K562 (cell line): Measurements from ENCODE around the gene FBXW11. TPM values are rescaled to one million over a fixed set of nuclear protein-coding genes. Genes with fewer than 3 reads are reported as not detected.

Experiments used
- ATAC-seq: fragments of 200-7000 bp; cut with Tn5 transposase; 3 replicates; pipeline ENCODE4 v1.9.1; 2020; ENCODE audit warnings: moderate library complexity
- BruUV-seq: library from RNA; stranded (reverse); fragments of 400-500 nt; replicated peaks from 2 replicates; lab custom pipeline; 2021; lab: Mats Ljungman, UMichigan
- CTCF ChIA-PET: fragments of 300-600 bp; formaldehyde crosslinking; extraction: SDS; loops from one replicate; lab custom pipeline; 2021; ENCODE audit warnings: low intra/inter-chr PET ratio; lab: Yijun Ruan, JAX
- POLR2A ChIA-PET: fragments of 300-600, 350-650 bp; sonication (Branson Sonifier 250); formaldehyde crosslinking; extraction: SDS; loops from one replicate; lab custom pipeline; 2021; ENCODE audit warnings: antibody characterized with exemption, inconsistent platforms; lab: Yijun Ruan, JAX
- DNase-seq, 4 experiments: peaks; one replicate each; pipeline versions ENCODE4 v3.0.0 to v3.0.0-alpha.2; 2011 to 2018; ENCODE audit warnings: low spot score in 3 of 4, mixed read lengths in 3 of 4; ENCODE audit errors: extremely low read depth in 1 of 4
- FAIRE-seq: peaks from 2 replicates; lab custom pipeline; 2011; peaks lifted over from hg19 to GRCh38; lab: Jason Lieb, UNC
- H2AFZ ChIP-seq: 2 replicates; pipeline ENCODE4 v1.6.0; 2011; ENCODE audit warnings: low read depth, low read length, control low read depth, inconsistent platforms
- H3K27ac ChIP-seq: fragments of 200-600 bp; 3 replicates; pipeline ENCODE4 v1.8.0; 2011; ENCODE audit warnings: low read depth, mild to moderate bottlenecking, control low read depth, inconsistent platforms, low read length, moderate library complexity, mixed read lengths; ENCODE audit errors: extremely low read depth
- H3K27me3 ChIP-seq, 2 experiments: fragments of 300-600 bp in 1 of 2; 2 replicates in 1 of 2; 3 replicates in 1 of 2; pipeline versions ENCODE4 v1.6.0 to v1.8.0; 2011; ENCODE audit warnings: inconsistent platforms in 2 of 2, low read length in 2 of 2, mild to moderate bottlenecking in 1 of 2, mixed read lengths in 1 of 2, moderate library complexity in 1 of 2; ENCODE audit not compliant: control insufficient read depth in 2 of 2, insufficient read depth in 2 of 2
- H3K36me3 ChIP-seq: fragments of 300-600 bp; 3 replicates; pipeline ENCODE4 v1.8.0; 2011; ENCODE audit warnings: mild to moderate bottlenecking, low read length, inconsistent platforms; ENCODE audit not compliant: control insufficient read depth, insufficient read depth
- H3K4me1 ChIP-seq, 2 experiments: fragments of 200-600 bp in 1 of 2; replicated peaks in 1 of 2; 2 replicates in 1 of 2; 3 replicates in 1 of 2; pipeline versions ENCODE4 v1.5.1 to v1.8.0; 2011; ENCODE audit warnings: inconsistent platforms in 2 of 2, low read length in 2 of 2, mild to moderate bottlenecking in 1 of 2, mixed read lengths in 1 of 2, moderate library complexity in 1 of 2; ENCODE audit not compliant: control insufficient read depth in 2 of 2, insufficient read depth in 2 of 2
- H3K4me2 ChIP-seq: 2 replicates; pipeline ENCODE4 v1.6.1; 2011; ENCODE audit warnings: low read length, control low read depth, inconsistent platforms, mixed read lengths; ENCODE audit not compliant: insufficient read depth
- H3K4me3 ChIP-seq: fragments of 200-600 bp; sonication (generic), shearing (Covaris generic); 2 replicates; pipeline ENCODE4 v1.5.1; 2016; ENCODE audit warnings: control low read depth, inconsistent platforms
- H3K79me2 ChIP-seq: fragments of 200-600 bp; 3 replicates; pipeline ENCODE4 v1.8.0; 2011; ENCODE audit warnings: low read length, inconsistent platforms; ENCODE audit not compliant: control insufficient read depth, insufficient read depth
- H3K9ac ChIP-seq, 2 experiments: 2 replicates each; pipeline versions ENCODE4 v1.6.0 to v1.6.1; 2011; ENCODE audit warnings: low read depth in 2 of 2, low read length in 2 of 2, control low read depth in 1 of 2, inconsistent platforms in 1 of 2, mild to moderate bottlenecking in 1 of 2, mixed read lengths in 1 of 2; ENCODE audit not compliant: insufficient read depth in 1 of 2
- H3K9me1 ChIP-seq: one replicate; pipeline ENCODE4 v1.6.0; 2011; ENCODE audit warnings: inconsistent platforms, mild to moderate bottlenecking, low read length, moderate library complexity; ENCODE audit not compliant: control insufficient read depth, insufficient read depth
- H3K9me3 ChIP-seq: replicated peaks from 2 replicates; pipeline ENCODE4 v1.5.1; 2011; ENCODE audit warnings: low read depth, low read length, inconsistent platforms; ENCODE audit not compliant: control insufficient read depth, insufficient read depth
- H4K20me1 ChIP-seq: replicated peaks from 2 replicates; pipeline ENCODE4 v1.6.1; 2011; ENCODE audit warnings: low read length, inconsistent platforms, mixed read lengths; ENCODE audit not compliant: control insufficient read depth, insufficient read depth
- JUNB ChIP-seq: fragments of 450-650 bp; formaldehyde crosslinking; conservative IDR thresholded peaks from 2 replicates; pipeline ENCODE4 v1.4.0; 2020; ENCODE audit warnings: mild to moderate bottlenecking
- NR2F6 ChIP-seq: fragments of 450-650 bp; formaldehyde crosslinking; IDR thresholded peaks from 2 replicates; pipeline ENCODE4 v1.4.0; 2020; ENCODE audit warnings: mild to moderate bottlenecking
- PHB2 ChIP-seq: fragments of 450-650 bp; IDR thresholded peaks from 2 replicates; pipeline ENCODE4 v1.6.1; 2017; ENCODE audit warnings: low read depth
- PRMT5 ChIP-seq: sonication (generic); formaldehyde crosslinking; IDR thresholded peaks from 2 replicates; pipeline ENCODE4 v1.5.0; 2020; ENCODE audit warnings: missing genetic modification reagents
- SMAD4 ChIP-seq: fragments of 250-450 bp; sonication (Bioruptor Pico); conservative IDR thresholded peaks from 2 replicates; pipeline ENCODE4 v1.8.0; 2021; ENCODE audit warnings: inconsistent platforms, mild to moderate bottlenecking, moderate library complexity
- SP2 ChIP-seq: IDR thresholded peaks from 2 replicates; pipeline ENCODE4 v1.6.1; 2011; ENCODE audit warnings: mild to moderate bottlenecking, low read depth, low read length, moderate library complexity; ENCODE audit not compliant: poor library complexity, severe bottlenecking; ENCODE audit errors: extremely low read depth
- ZKSCAN1 ChIP-seq: fragments of 150-350 bp; IDR thresholded peaks from 2 replicates; pipeline ENCODE4 v1.6.1; 2016; ENCODE audit warnings: low read depth, low read length
- WGBS: fragments of 100-300 bp; shearing (Covaris generic); methylation state at CpG from one replicate; pipeline ENCODE4 v1.1.6; 2016; ENCODE audit warnings: low coverage, mixed read lengths; ENCODE audit not compliant: insufficient coverage; ENCODE audit errors: missing lambda C conversion rate; 5-methylcytosine and 5-hydroxymethylcytosine counted together
- in situ Hi-C: fragments of 300-500 bp; cut with MboI; formaldehyde crosslinking; loops from 4 replicates; pipeline ENCODE4 v1.15.0; 2018; ENCODE audit warnings: inconsistent platforms, mixed read lengths
- intact Hi-C: fragments of 100-400 bp; cut with micrococcal nuclease; formaldehyde crosslinking; loops from 2 replicates; pipeline ENCODE4 v1.14.2; 2022
- polyA plus RNA-seq, 8 experiments: library from polyadenylated mRNA; depleted of rRNA in 4 of 8; stranded (reverse) in 5 of 8; unstranded in 3 of 8; fragments of >200 nt; fragmentation: Nextera tagmentation in 2 of 8; fragmentation: Illumina TruSeq in 1 of 8; extraction: Ambion mirVana in 2 of 8; extraction: Trizol in 1 of 8; gene quantifications; 2 replicates each; pipeline versions ENCODE4 v1.2.1 to v1.2.3, GENCODE V29; 2011 to 2014; ENCODE audit warnings: inconsistent platforms in 1 of 8, missing spikeins in 1 of 8
- total RNA-seq, 7 experiments: library from RNA; depleted of rRNA in 6 of 7; stranded (reverse); fragments of >200 nt in 6 of 7; fragmentation: Illumina TruSeq in 2 of 7; extraction: Trizol in 2 of 7; gene quantifications; 2 replicates each; pipeline versions ENCODE4 v1.2.1 to v1.2.3, GENCODE V29; 2011 to 2021; ENCODE audit warnings: low replicate concordance in 1 of 7
- TF ChIP-seq, protein P1 (sequence below): fragments of 250-450 bp; sonication (Bioruptor Pico); IDR thresholded peaks from 2 replicates; pipeline ENCODE4 v1.5.0; 2021
- TF ChIP-seq, protein P2 (sequence below): fragments of 450-650 bp; formaldehyde crosslinking; IDR thresholded peaks from 2 replicates; pipeline ENCODE4 v1.4.0; 2020; ENCODE audit warnings: mild to moderate bottlenecking, mixed read lengths
- TF ChIP-seq, protein P3 (sequence below): sonication (generic); formaldehyde crosslinking; IDR thresholded peaks from 2 replicates; pipeline ENCODE4 v1.9.0; 2022; ENCODE audit warnings: mild to moderate bottlenecking, missing genetic modification reagents

The FBXW11 gene
- total and polyA plus RNA-seq, 9 of the 15 experiments (the other 6 are each of a cell fraction or from before 2014, with no cell fraction given), result 3.0 to 28.6 (median 23.6) TPM

DNA sequence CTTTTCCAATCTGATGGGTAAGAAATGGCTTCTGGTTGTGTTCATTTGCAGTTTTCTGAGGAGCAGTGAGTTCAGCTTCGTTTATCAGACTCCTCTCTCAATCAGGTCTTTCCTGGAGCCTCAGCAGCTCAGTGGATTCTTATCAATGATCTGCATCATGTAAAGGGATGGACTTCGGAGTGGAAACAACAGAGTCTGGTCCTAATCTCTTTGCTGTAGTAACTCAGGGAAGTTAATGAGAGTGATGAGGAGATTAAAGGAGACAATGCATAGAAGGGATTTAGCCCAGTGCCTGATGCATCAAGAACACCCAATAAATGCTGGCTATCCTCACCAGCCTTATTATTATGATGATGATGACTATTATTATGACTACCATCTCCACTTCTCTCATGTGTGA is 173.7 kb downstream of the FBXW11 start (continued):
- TF ChIP-seq, protein P1, sequence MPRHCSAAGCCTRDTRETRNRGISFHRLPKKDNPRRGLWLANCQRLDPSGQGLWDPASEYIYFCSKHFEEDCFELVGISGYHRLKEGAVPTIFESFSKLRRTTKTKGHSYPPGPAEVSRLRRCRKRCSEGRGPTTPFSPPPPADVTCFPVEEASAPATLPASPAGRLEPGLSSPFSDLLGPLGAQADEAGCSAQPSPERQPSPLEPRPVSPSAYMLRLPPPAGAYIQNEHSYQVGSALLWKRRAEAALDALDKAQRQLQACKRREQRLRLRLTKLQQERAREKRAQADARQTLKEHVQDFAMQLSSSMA, result no peak
- TF ChIP-seq, all 486 proteins: peak for 0

DNA sequence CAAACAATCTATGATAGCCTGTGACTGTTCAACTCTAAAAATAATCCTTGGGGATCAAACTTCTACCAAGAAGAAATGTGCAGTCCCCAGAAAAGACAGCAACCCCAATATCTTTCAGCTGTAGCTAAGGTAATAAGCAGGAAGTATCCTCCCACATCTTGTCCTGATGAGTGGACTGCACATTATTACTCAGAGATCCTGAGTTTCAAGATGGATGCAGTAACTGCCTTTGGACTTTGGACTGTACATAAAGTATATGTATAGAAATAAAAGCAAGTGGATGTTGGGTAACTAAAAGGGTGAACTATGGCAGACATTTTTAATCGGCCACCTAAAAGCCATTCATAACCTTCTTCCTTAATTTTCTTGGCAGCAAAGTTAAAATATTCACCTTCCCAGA is 175.8 kb downstream of the FBXW11 start:
- no peak for TF ChIP-seq SMAD4
- TF ChIP-seq, protein P2, sequence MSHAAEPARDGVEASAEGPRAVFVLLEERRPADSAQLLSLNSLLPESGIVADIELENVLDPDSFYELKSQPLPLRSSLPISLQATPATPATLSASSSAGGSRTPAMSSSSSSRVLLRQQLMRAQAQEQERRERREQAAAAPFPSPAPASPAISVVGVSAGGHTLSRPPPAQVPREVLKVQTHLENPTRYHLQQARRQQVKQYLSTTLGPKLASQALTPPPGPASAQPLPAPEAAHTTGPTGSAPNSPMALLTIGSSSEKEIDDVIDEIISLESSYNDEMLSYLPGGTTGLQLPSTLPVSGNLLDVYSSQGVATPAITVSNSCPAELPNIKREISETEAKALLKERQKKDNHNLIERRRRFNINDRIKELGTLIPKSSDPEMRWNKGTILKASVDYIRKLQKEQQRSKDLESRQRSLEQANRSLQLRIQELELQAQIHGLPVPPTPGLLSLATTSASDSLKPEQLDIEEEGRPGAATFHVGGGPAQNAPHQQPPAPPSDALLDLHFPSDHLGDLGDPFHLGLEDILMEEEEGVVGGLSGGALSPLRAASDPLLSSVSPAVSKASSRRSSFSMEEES, result no peak
- no peak for TF ChIP-seq ZKSCAN1
- no peak for TF ChIP-seq PRMT5
- TF ChIP-seq, protein P3, sequence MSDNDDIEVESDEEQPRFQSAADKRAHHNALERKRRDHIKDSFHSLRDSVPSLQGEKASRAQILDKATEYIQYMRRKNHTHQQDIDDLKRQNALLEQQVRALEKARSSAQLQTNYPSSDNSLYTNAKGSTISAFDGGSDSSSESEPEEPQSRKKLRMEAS (CRISPR knock-in tag), result no peak
- TF ChIP-seq NR2F6 (CRISPR knock-in tag), result no peak
- TF ChIP-seq PHB2, result no peak
- TF ChIP-seq SP2, result no peak
- TF ChIP-seq JUNB (CRISPR knock-in tag), result no peak
- POLR2A ChIA-PET, result interaction anchor here (0.8 kb wide), 1 partner anchor 58 kb away, joined by 3 read pairs; no protein-coding TSS in a partner anchor
- DNase-seq (no peak), ATAC-seq (no peak), FAIRE-seq (no peak)
- CTCF ChIA-PET, result no interaction called here
- Histone ChIP-seq H3K79me2 (no peaks in the 10 kb centered on the region), H3K36me3 (no peaks in the 10 kb centered on the region), H3K27me3 (peaks cover 7 to 9% of the 10 kb centered on the region in 2 experiments; a peak in 4 of 5 replicates), H3K4me3 (no peak overlapping the region), H4K20me1 (no peaks in the 10 kb centered on the region), H3K27ac (no peak overlapping the region), H3K9me3 (no peaks in the 10 kb centered on the region), H3K4me2 (no peak overlapping the region), H3K9ac (no peak overlapping the region), H3K4me1 (no peaks in the 10 kb centered on the region), H3K9me1 (no peaks in the 10 kb centered on the region), H2AFZ (no peak overlapping the region)
- in situ Hi-C loops, result no loop called here
- 0% methylated on average over 1 of the region's 1 CpG for WGBS
- intact Hi-C loops, result no loop called here
- BruUV-seq, result no TSS peak
